Right renal pelvis (tissue), 4 donors: ENCODE data around the gene SIRT3. TPM values are rescaled to one million over a fixed set of nuclear protein-coding genes. Genes with fewer than 3 reads are reported as not detected.
"Not testable (repeated sequence)": the region's sequence is repeated elsewhere in the genome, so short reads cannot be mapped to it uniquely, and the experiment has no call there.

Source experiments
- DNase-seq, 4 donors: peaks; one replicate each; pipeline ENCODE4 v3.0.0-alpha.2; 2013; ENCODE audit warnings: low read depth in 4 of 4, low spot score in 3 of 4, missing footprints in 1 of 4
- polyA plus RNA-seq, 4 donors: library from polyadenylated mRNA; unstranded; fragments of 120-200 nt; gene quantifications; one replicate each; pipeline ENCODE4 v1.2.1, GENCODE V29; 2013; ENCODE audit not compliant: insufficient read length in 4 of 4

Gene SIRT3
- polyA plus RNA-seq, 4 donors: 25.5 to 33.8 (median 30.5) TPM

DNA sequence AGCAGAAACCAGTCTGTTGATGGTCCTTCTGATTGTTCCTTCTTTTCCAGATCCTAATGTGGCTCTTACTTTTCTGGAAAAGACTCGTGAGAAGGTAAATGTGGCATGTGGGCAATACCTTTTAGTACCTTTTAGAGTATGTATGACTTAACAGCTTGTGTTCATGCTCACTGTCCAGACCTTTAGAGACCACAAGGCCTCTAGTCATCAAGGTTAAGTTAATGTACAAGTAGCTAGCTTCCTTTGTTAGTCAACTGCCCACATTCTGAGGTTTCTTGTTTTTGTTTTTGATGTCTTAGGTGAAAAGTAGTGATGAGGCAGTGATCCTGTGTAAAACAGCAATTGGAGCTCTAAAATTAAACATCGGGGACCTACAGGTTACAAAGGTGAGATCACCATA, 8.2 kb upstream of the SIRT3 start:
- no peak for DNase-seq

DNA sequence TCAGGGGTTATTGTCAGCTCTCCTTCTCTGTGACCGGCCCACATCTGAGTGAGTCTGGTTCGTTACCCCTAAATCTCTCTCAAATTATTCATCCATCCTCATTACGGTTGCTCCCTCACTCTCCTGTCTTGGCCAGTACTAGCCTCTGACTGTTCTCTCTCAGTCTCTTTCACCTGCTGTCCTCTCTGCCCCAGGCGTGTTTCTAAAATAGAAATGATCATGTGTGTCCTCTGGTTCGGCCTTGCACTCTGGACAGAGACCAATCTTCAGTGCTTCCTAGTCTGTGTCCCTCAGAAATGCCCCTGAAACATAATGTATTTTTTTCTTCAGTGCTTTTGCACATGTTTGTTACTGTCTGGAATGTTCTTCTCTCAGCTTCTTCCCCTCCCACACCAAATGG, 5.5 kb upstream of the SIRT3 start:
- DNase-seq: no peak

DNA sequence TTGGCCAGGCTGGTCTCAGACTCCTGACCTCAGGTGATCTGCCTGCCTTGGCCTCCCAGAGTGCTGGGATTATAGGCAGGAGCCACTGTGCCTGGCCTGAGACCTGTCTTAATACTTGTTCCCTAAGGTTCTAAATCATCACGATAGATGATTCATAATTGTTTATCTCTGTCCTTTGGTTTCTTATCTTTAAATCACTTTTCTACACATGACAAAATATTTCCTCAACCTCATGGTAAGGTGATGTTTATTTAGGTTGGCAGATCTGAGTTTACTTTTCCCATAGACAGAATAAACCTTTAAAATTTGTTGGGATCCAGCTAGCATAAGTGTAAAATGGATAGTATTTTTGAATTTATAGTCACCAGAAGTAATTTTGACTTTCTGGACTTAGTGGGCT, 4.2 kb upstream of the SIRT3 start:
- no peak for DNase-seq

DNA sequence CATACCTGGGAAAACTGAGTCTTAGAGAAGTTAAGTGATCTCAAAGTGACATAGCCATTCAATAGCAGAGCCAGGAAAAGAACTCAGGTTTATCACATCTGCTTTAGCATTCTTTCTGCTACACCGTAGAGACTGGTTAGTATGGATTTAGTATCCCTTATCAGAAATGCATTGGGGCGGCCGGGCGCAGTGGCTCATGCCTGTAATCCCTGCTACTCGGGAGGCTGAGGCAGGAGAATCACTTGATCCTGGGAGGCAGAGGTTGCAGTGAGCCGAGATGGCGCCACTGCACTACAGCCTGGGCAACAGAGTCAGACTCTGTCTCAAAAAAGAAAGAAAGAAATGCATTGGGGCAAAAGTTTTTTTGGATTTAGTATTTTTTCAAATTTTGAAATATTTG, 2.2 kb upstream of the SIRT3 start:
- not testable (repeated sequence) for DNase-seq

DNA sequence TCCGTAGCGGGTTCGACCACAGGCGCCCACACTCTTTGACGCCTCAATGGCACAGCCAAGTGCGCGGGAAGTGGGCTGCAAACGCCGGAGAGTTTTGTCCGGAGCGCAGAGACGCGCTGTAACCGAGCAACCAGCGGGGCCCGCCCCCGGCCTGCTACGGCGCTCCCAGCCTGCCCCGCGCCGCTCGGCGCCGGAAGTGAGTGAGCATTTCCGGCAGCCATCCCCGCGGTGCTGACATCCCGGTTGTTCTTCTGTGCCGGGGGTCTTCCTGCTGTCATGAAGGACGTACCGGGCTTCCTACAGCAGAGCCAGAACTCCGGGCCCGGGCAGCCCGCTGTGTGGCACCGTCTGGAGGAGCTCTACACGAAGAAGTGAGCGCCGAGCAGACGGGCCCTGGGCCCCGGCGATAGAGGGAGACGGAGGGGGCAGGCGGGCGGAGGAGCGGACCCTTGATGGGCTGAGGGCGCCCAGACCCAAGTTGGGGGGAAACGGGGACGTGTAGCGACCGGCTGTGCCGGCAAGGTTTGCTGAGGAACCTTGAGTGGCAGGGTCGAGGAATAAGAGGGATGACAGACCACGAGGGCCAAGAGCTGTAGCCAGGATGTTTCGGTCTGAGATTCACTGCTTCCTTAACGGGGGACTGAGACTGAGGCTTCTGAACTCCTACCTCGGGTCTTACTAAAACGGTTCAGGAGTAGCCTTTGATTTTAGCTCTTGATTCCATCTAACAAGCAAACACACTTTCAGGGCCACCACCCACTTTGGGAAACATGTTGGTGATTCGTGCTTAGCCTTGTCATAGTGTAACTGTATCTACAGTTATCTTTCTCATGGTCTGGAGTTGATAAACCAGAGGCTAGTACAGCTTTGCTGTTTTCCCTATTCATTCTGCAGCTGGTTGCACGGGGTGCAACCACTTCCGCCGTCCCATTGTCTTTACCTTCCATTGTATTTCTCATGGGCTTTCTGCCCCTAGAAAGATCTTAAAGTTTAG, 929 bp upstream of the SIRT3 start, which contains the start of gene PSMD13:
TSS of gene PSMD13 (plus strand) at position 203 of the 994 bp plus-strand sequence. CDS start at position 277, 74 bp downstream.
- DNase-seq: peak; percentile 67 to 82 (median 72)

DNA sequence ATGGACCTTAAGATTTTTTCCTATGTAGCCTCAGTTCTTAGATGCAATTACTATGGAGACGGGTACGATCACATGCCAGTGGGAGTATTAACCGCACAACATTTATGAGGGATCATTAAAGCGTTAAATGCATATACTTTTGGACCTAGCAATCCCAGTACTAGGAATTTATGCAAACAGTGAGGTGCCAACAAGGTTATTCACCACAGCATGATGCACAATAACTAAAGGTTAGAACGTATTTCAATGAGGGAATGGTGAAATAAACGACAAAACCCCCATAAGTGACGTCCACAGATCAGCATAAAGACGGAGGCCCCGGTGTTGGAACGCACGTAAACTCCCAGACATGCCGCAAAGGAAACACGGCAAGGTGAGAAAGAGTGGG, 539 bp downstream of the SIRT3 start:
- DNase-seq: peak in 2 of 4 donors; percentile 25

DNA sequence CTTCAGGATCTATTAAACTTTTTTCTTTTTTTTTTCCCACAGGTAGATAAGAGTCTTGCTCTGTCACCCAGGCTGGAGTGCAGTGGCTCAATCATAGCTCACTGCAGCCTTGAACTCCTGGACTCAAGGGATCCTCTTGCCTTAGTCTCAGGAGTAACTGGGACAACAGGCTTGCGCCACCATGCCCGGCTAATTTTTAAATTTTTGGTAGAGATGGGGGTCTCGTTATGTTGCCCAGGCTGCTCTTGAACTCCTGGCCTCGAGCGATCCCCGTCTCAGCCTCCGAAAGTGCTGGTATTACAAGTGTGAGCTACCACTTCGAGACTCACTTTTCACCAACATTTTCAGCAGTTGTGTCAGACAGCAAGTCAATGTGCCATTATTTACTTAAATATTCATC, 962 bp downstream of the SIRT3 start:
- DNase-seq: no peak

DNA sequence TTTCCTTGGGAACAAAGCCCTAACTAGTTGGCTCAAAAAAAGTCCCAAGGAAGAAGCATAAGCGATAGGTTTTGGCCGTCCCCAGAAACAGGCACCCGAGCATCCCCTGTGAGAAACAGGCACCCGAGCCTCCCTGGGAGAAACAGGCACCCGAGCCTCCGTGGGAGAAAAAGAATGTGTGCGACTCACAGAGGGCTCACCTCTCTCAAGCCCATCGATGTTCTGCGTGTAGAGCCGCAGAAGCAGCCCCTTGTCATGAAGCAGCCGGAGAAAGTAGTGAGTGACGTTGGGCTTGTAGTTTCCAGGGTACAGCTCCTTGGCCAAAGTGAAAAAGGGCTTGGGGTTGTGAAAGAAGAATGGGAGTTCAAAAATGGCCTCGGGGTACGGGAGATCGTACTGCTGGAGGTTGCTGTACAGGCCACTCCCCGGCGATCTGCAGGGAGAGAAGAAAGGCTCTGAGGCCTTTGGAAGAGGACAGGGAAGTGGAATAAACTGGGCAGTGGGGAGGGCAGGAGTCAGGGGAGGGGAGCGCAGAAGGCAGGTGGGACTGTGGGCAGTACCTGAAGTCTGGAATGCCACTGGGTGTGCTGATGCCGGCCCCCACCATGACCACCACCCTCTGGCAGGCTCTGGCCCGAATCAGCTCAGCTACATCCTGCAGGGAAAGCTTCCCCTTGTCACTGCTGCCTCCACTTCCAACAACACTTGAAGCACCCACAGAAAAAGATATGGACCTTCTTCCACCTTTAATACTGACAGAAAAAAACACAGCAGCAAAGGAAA, 3.2 kb downstream of the SIRT3 start:
- no peak for DNase-seq

DNA sequence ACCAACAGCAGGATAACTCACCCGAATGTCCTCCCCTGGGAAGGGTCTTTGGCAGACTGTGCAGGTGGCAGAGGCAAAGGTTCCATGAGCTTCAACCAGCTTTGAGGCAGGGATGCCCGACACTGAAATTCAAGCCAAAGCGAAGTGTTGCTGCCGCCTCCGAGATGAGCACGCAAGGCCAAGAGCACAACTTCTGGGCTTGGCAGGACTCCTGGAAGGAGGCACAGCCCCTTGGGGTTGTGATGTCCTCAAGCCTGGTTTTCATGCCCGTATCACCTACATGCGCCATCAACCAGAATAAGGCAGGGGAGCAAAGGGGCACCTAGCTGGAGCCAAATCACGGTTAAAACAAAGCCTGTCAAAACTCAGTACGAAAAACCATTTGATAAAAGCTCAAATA, 5.7 kb downstream of the SIRT3 start:
- no peak for DNase-seq

DNA sequence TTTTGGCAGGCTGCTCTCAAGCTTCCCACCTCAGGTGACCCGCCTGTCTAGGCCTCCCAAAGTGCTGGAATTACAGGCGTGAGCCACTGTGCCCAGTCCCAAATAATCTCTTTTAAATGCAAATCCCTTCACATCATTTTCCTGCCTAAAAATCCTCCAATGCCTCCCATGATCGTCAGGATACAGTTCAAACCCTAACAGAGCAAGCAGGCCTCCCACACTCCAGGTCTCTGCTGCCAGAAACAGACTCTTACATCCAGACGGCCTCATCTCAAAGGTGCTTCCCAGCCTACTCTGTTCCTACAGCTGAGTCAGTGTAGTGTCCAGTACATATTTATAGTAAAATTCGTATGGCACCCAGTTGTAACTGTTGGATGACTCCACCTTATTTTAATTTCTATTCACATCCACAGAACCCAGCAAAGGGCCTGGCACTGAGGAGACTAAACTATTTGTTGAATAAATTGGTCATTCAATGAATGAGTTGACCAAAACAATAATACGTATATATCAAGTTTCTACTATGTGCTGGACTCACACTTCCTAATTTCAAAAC, 8.2 kb downstream of the SIRT3 start:
- DNase-seq: no peak

DNA sequence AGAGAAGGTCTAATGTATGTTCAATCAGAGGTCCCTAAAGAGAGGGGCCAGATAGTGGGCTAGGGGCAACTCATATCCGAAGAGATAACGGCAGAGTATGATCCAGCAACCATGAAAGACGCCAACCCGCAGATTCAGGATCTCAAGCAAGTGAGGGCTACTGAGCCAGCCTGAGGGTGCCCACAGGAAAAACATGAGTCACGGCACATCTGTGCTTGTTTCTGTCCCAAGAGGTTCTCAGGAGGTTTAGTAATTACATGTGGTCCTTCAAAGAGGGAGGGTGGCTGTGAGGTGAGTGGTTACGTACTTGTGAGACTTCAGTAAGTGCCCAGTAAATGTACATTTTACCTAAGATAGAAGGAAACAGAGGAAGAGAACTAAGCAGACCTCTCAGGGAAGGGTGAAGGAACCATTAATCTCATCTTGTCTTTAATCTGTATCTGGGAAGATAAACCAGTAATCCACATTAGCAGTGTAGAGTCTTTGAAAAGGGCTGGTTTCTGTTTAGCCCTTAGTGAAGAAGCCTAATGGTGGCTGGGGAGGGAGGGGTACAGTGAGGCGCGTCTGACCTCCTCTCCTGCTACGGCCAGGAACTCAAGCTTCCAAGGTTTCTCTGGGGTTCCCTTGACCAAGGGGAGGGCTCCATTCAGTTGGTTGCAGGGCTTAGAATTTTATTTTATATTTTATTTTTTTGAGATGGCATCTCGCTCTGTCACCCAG, 10.2 kb downstream of the SIRT3 start:
- DNase-seq: no peak

DNA sequence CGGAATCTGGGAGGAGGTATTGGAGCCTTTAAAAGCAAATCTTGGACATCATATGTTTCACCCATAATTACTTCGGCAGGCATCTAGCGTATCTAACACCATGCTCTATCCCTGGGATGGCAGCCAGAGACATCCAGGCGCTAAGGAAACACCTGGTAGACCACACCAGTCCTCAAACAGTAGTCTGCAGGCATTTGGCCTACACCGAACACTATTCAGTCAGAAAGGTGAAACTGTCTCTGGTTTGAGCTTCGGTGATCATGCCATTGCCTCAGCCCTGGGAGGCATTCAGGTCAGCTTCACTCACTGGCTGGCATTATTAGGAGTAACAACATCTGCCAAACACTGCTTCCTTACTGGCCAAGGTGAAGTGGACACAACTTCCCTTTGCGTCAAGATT, 11.7 kb downstream of the SIRT3 start:
- no peak for DNase-seq

DNA sequence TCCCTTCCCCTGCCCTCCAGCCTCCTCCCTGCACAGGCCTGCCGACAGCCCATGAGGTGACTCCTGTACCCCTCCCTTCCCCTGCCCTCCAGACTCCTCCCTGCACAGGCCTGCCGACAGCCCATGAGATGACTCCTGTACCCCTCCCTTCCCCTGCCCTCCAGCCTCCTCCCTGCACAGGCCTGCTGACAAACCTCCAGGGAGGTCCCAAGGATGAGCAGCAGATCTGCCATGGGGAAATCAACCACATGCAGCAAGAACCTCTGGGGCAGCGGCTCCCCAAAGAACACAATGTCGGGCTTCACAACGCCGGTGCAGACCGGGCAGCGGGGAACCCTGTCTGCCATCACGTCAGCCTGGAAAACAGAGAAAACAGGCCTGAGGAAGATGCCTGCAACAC, 12.3 kb downstream of the SIRT3 start:
- DNase-seq: no peak

DNA sequence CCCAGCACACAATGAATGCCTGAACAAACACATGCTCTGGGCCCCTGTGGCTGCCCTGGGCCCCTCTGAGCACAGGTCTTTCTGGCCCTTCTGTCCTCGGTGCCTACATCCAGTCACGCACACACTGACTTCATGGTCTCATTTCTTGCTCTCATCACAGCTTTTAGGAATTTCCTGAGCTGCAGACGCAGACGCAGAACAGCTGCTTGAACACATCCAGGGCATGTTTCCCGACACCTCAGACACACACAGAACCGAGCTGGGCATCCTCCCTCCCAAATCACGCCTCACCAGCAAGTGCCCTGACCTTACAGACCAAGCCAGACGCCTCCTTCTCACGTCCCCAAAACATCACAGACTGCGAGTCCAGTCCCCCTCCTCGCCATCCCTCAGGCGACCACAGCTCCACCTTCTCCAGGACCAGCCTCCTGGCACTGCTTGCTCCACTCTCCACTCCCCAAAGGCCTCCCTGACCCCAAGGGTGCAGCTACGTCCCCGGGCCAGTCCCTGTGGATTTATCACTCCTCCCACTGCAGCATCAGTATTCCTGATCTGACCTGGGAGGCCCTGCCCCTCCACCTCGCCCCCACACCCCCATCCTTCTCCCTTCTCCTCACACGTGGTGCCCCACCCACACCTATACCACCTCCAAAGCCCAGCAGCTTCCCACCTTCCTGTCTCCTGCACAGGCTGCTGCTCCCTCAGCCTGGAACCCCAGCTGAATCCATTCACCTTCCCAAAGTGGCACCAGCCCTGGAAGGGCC, 12.9 kb downstream of the SIRT3 start:
- DNase-seq: no peak

DNA sequence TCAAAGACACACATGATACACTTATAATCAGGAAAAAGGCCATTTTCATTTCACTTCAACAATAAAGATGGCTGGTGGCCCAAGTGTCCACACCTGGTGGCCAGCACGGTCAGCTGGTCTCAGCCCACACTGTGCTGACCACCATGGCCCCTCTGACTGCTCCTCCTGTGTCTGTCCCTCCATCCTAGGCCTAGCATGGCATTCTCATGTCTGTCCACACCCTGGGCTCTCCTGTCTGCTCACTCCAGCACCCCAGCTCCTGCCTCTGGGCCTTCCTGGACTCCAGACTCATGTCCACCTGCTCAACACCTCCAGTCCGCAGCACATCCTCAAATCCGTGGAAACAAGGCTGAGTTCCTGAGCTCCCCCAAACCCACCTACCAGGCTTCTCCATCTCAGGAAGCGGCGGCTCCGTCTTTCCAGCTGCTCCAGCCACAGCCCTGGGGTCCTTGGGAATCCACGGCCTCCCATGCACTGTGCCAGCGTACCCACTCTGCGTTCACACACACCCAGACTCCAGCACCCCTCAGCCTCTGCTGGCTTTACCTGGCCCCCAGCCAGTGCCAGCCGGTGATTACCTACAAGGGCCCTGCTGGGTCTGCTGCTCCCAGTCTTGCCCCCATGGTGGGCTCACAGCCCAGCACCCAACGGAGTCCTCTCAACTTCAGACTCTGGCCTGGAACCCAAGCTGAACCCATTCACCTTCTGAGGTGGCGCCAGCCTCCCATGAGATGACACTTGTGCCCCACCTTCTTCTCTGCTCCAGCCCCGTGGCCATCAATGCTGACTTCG, 13.9 kb downstream of the SIRT3 start:
- no peak for DNase-seq

DNA sequence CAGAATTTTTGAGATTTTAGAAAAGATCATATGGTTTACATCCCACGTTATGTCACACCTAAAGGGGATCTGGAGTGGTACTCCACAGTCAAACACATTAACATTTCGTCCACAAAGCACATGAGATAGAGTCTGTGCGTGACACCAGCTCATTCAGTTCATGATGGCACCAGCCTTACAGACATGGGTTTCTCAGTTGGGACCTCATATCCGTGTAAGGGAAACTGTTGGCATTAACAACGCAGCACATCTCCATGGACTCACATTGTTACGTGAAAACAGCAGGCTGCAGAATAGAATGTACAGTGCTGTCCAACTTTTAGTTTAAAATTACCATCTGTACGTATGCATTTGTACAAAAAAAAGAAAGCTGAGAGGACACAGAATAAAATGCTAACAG, 14.6 kb downstream of the SIRT3 start:
- DNase-seq: no peak

DNA sequence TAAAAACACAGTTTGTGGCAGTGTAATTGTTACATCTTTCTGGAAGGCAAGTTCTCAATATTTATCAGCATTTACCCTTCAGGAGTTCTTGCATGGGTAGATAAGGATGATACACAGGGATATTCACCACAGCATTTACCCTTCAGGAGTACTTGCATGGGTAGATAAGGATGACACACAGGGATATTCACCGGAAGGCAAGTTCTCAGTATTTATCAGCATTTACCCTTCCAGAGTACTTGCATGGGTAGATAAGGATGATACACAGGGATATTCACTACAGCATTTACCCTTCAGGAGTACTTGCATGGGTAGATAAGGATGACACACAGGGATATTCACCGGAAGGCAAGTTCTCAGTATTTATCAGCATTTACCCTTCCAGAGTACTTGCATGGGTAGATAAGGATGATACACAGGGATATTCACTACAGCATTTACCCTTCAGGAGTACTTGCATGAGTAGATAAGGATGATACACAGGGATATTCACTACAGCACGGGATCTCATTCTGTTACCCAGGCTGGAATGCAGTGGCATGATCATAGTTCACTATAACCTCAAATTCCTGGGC, 15.4 kb downstream of the SIRT3 start:
- DNase-seq: not testable (repeated sequence)

DNA sequence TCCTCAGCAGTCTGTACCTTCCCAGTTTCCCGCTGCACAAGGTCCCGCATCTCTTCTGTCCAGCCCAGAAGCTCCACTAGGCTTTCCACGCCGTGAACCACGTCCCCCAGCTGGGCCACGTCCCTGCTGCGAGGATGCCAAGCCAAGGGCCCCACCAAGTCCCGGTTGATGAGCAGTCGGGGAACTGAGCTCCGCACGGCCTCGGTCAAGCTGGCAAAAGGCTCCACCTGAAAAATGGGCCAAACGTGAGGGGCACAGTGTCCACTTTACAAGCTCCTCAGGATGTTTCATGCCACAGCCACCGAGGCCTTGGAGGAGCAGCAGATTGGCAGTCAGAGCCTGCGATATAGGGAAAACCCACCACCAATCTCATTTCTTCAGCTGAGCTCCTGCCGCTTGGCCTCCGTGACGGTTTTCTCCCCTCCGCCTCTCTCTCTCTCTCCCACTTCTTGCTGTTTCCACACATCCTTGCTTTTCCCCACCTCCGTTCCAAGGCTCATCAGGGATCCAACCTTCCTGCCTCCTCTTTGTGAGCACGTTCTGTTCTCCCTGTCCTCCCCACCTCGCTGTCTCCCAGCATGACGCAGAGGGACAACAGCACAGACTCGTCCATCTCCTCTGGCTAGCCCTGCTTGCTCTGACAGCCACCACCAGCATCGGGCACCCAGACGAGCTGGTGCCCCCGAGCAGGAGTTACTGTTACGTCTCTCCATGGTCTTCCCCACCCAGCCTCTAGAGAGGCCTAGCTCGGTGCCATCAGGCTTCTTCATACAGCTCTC, 17.1 kb downstream of the SIRT3 start:
- no peak for DNase-seq
